A673 (cell line): Measurements from ENCODE around the gene GRK4. TPM values are rescaled to one million over a fixed set of nuclear protein-coding genes. Genes with fewer than 3 reads are reported as not detected.

Source experiments
- BruUV-seq: library from RNA; stranded (reverse); fragments of 400-500 nt; replicated peaks from 2 replicates; lab custom pipeline; 2021; lab: Mats Ljungman, UMichigan
- CTCF ChIA-PET: fragments of 300-600 bp; sonication (Branson Sonifier 250); formaldehyde crosslinking; loops from one replicate; lab custom pipeline; 2022; ENCODE audit warnings: antibody characterized with exemption; lab: Charles Lee
- POLR2A ChIA-PET: fragments of 300-600 bp; sonication (Branson Sonifier 250); formaldehyde crosslinking; loops from one replicate; lab custom pipeline; 2022; ENCODE audit warnings: antibody characterized with exemption; ENCODE audit not compliant: low non-redundant PET; lab: Charles Lee
- DNase-seq: peaks from one replicate; pipeline ENCODE4 v3.0.0-alpha.2; 2015; ENCODE audit warnings: low spot score
- H3K27ac ChIP-seq: fragments of 200-600 bp; sonication (generic); 2 replicates; pipeline ENCODE4 v1.5.1; 2016; ENCODE audit warnings: mixed run types, low read depth, mild to moderate bottlenecking, mixed read lengths, antibody characterized with exemption, low read length; ENCODE audit not compliant: poor library complexity, severe bottlenecking
- H3K27me3 ChIP-seq: fragments of 200-600 bp; sonication (generic); replicated peaks from 2 replicates; pipeline ENCODE4 v1.6.1; 2017; ENCODE audit warnings: mixed run types, low read depth, mild to moderate bottlenecking, mixed read lengths, antibody characterized with exemption, low read length; ENCODE audit not compliant: insufficient read depth, poor library complexity
- H3K36me3 ChIP-seq: fragments of 200-600 bp; sonication (generic); 2 replicates; pipeline ENCODE4 v1.6.1; 2016; ENCODE audit warnings: mixed run types, mild to moderate bottlenecking, mixed read lengths, antibody characterized with exemption, low read length; ENCODE audit not compliant: insufficient read depth, poor library complexity, severe bottlenecking
- H3K4me1 ChIP-seq: fragments of 200-600 bp; sonication (generic); 2 replicates; pipeline ENCODE4 v1.6.1; 2017; ENCODE audit warnings: mixed run types, mild to moderate bottlenecking, mixed read lengths, antibody characterized with exemption, low read length; ENCODE audit not compliant: insufficient read depth, poor library complexity, severe bottlenecking
- H3K4me3 ChIP-seq: fragments of 200-600 bp; sonication (generic); 2 replicates; pipeline ENCODE4 v1.5.1; 2016; ENCODE audit warnings: low read depth, mixed run types, mild to moderate bottlenecking, mixed read lengths, low read length; ENCODE audit not compliant: poor library complexity, severe bottlenecking
- H3K9me3 ChIP-seq: fragments of 200-600 bp; sonication (generic); 2 replicates; pipeline ENCODE4 v1.6.1; 2016; ENCODE audit warnings: mixed run types, low read depth, mild to moderate bottlenecking, mixed read lengths, antibody characterized with exemption, low read length; ENCODE audit not compliant: poor library complexity, severe bottlenecking
- CTCF ChIP-seq: fragments of 300-800, 200-600 bp; sonication (generic); conservative IDR thresholded peaks from 2 replicates; pipeline ENCODE4 v1.5.1; 2017; ENCODE audit warnings: low read depth, mild to moderate bottlenecking, antibody characterized with exemption, low read length, moderate library complexity, mixed read lengths
- EZH2 ChIP-seq: fragments of 200-600 bp; sonication (generic); IDR thresholded peaks from 2 replicates; pipeline ENCODE4 v1.6.1; 2017; ENCODE audit warnings: borderline replicate concordance, low read depth, mild to moderate bottlenecking, mixed read lengths, antibody characterized with exemption, low read length; ENCODE audit not compliant: poor library complexity, severe bottlenecking
- intact Hi-C: fragments of 100-400 bp; cut with micrococcal nuclease; formaldehyde crosslinking; loops from one replicate; pipeline ENCODE4 v1.10.0; 2022; ENCODE audit not compliant: unreplicated experiment
- total RNA-seq: library from RNA; stranded (reverse); gene quantifications from 2 replicates; pipeline ENCODE4 v1.2.3, GENCODE V29; 2021

Gene GRK4
- total RNA-seq, 1 experiment from 2014 or later: 5.9 TPM

- no peak overlapping the region for H3K27ac ChIP-seq
- no peak for DNase-seq
- H3K4me1 ChIP-seq: no peaks in the 10 kb centered on the region
- CTCF ChIA-PET: no interaction called here
- BruUV-seq: no TSS peak
- H3K4me3 ChIP-seq: no peak overlapping the region
- H3K27me3 ChIP-seq: no peaks in the 10 kb centered on the region
- intact Hi-C loops: no loop called here
- TF ChIP-seq CTCF: no peak
- TF ChIP-seq EZH2: no peak
- no peaks in the 10 kb centered on the region for H3K9me3 ChIP-seq
- POLR2A ChIA-PET: no interaction called here
- H3K36me3 ChIP-seq: no peaks in the 10 kb centered on the region
Observed at GRCh38 chr4:3044870-3045819, 81.8 kb downstream of the GRK4 start.

GRCh38 chr4:3046162-3046561 is 82.8 kb downstream of the GRK4 start:
- no TSS peak for BruUV-seq
- Histone ChIP-seq H3K9me3 (no peaks in the 10 kb centered on the region), H3K36me3 (no peaks in the 10 kb centered on the region), H3K27ac (no peak overlapping the region), H3K4me3 (no peak overlapping the region), H3K27me3 (no peaks in the 10 kb centered on the region), H3K4me1 (no peaks in the 10 kb centered on the region)
- TF ChIP-seq EZH2 (no peak), CTCF (no peak)
- no peak for DNase-seq
- ChIA-PET CTCF (no interaction called here), POLR2A (no interaction called here)
- intact Hi-C loops: no loop called here

DNA sequence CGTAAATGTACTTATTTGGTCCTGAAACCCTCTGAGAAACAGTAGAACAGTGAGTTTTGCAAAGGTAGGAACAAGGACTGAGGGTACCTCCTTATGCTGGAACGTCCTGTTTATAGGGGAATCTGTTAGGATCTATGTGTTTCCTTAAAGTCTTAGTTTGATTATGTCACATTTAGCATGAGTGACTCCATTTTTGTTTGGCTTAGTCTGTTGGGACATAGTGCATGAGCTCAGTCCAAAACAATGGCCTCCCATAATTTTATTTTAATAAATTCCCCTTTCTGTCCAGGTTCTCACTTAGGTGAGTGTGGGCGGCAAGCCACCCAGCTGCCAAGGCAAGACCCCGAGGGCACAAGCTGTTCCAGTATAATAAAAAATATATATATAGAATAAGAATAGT is 83.3 kb downstream of the GRK4 start:
- Histone ChIP-seq H3K4me1 (no peaks in the 10 kb centered on the region), H3K27ac (no peak overlapping the region), H3K9me3 (no peaks in the 10 kb centered on the region), H3K27me3 (no peaks in the 10 kb centered on the region), H3K36me3 (no peaks in the 10 kb centered on the region), H3K4me3 (no peak overlapping the region)
- ChIA-PET POLR2A (no interaction called here), CTCF (no interaction called here)
- BruUV-seq: no TSS peak
- no peak for DNase-seq
- TF ChIP-seq EZH2 (no peak), CTCF (no peak)
- intact Hi-C loops: no loop called here
